ENCODE data around the gene C1QTNF5.
A peak's percentile ranks its signal among the peaks of the same experiment; 100 is the strongest.

C1QTNF5 gene

DNA sequence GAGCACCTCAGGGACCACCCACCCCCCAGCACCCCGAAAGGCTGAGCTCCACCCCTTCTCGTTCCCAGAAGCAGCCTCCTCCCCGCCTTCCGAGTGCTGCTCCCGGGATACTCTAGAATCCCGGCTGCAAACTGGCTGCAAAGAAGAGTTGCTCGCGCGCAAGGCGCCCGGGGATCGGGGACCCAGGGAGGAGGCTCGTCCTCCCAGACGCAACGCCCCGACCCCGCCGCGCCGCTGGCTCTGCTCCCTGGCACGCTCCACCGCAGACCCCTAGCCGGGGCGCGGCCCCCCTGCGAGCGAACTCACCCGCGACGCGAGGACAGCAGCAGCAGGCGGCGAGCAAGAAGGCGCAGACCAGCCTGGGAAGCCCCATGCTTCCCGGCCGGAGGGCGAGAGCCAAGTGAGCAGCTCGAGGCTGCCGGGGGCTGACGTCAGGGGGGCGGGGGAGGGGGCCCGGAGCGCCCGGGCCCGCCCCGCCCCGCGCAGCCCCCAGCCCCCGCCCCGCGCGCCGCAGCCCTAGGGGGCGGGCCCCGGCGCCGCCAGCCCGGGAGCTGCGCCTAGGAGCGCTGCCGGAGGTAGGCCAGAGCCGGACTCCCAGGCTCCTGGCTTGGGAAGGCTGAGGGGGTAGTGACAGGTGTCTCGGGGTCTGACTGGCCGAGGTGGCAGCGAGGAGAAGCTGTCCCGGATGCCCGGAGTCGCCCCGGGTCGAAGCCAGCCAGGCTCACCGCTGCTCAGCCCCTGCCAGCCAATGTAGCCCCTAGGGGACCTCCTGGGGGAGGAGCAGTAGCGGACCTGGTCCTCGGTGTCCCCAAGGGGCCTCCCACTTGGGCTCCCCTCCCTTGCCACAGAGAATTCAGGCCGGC lies 23.7 kb downstream of the C1QTNF5 start, which contains the start of gene MCAM:
Gene MCAM (minus strand): TSS at position 402 of the 863 bp plus-strand sequence. CDS start 29 bp downstream, at position 373.
- DNase-seq: no peak

- DNase-seq: no peak
Measured at GRCh38 chr11:119316016-119316728, 24.5 kb downstream of the C1QTNF5 start.

- peak; percentile 64 to 69 for DNase-seq
Measured at GRCh38 chr11:119315131-119316015, 25.3 kb downstream of the C1QTNF5 start.

DNA sequence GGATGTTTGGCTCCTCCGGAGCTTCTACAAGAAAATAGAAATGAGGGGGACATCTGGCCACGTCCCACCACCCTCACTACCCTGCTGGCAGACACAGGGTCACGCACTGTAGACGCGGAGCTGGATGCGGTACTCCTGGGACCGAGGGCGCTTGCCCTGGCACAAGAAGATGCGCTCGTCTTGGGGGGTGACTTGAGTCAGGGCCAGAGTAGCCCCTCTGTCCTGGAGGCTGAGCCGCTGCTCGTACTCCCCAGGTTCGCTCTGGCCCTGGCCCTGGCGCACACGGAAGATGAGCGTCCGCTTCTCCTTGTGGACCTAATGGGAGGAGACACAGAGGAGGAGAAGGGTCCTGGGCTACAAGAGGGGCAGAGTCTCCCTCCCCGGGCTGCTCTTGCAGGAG lies 26.0 kb downstream of the C1QTNF5 start:
- DNase-seq: no peak

- no peak for DNase-seq
Measured at GRCh38 chr11:119310682-119311052, 30.0 kb downstream of the C1QTNF5 start.

GRCh38 chr11:119309953-119310681 lies 30.6 kb downstream of the C1QTNF5 start:
- no peak for DNase-seq

DNA sequence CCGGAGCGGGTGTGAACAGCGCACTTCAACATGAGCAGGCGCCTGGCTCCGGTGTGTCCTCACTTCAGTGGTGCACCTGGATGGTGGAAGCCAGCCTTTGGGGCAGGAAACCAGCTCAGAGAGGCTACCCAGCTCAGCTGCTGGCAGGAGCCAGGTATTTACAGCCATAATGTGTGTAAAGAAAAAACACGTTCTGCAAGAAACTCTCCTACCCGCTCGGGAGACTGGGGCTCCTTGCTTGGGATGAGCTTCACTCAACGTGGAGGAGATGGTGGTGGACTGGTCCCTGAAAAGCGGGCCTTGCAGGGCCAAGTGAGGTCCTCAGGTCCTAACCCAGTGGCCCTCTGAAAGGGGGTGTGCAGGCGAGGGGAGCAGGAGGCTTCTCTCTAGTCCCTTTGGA lies 31.3 kb downstream of the C1QTNF5 start:
- no peak for DNase-seq

DNA sequence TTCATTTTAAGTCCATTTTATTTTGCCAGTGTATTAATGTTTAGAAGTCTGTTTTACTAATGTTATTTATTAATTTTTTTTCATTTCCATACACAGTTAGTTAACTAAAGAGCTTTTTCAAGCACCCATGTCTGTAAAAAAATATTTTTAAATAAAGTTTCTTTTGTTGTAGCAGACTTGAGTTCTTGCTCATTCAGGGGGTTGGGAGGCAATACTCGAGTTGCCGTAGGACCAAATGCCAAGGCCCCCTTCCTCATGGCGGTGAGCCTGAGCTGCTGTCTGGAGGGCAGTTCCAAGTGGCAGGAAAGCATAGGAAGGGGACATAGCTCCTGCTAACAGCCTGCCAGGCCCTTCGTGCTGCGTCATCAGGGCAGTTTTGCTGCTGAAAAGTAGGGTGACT lies 32.7 kb downstream of the C1QTNF5 start:
- no peak for DNase-seq

DNA sequence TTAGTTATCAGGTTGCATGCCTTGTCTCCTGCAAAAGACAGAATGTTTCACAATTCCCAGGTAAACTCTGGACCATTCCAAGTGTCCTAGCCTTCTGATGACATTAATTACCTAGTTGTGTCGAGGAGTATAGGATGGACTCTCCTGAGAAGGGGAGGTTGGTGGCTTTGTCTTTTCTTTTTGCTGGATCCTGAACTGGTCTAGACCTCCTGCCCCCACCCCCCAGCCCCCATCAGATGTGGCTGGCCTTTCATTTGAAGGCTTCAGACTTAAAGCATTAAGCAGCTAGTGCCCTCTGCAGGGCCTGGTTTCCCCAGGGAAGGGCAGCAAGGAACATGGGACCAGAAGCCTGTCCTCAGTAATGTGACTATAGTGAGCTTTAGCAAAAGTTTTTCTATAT lies 33.5 kb downstream of the C1QTNF5 start:
- DNase-seq: no peak

DNA sequence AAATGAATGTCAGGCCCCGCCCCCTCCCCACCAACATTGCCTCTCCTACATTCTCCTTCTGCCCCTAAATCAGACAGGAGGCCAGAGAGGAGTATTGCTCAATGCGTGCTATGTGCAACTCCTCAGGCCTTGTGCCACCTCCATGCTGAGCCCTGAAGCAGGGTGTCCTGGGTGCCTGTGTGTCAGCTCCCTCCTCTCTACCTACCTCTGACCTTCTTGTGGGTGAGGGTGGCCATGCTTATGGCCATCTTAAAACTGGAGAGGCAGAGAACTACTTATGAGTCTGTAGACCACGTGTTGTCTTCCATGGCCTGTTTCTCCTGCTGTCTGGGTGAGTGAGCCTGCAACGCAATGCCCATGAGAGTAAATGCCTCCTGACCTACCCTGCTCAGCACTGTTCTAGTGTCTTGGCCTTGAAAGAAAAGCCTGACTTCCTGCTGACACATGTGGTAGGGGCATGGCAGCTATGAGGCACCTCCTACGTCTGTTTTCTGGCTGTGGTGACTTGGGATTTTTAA lies 34.3 kb downstream of the C1QTNF5 start:
- peak; percentile 51 to 54 for DNase-seq

- DNase-seq: no peak
Measured at GRCh38 chr11:119305556-119306372, 34.9 kb downstream of the C1QTNF5 start.

DNA sequence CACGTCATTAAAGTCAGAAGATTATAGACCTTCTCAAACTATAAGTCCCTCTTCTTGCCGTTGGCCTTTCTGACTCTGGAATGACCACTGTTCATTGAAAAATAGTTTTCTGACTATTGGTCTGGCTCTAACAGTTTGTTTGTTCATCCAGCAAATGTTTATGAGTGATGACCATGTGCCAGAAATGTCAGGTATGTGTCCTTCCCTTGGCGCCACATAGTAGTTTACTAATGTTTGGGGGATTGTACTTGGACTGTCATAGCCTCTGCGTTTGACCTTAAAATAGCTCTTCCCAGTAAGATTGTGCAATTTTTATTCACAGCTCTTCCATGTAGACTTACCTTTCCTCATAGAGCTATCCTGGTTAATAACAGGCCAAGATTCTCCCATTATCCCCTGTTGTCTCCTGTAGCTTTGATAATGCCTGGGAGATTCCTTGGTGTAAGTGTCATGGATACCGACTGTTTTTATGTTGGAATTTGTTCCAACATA lies 37.4 kb downstream of the C1QTNF5 start:
- no peak for DNase-seq

DNA sequence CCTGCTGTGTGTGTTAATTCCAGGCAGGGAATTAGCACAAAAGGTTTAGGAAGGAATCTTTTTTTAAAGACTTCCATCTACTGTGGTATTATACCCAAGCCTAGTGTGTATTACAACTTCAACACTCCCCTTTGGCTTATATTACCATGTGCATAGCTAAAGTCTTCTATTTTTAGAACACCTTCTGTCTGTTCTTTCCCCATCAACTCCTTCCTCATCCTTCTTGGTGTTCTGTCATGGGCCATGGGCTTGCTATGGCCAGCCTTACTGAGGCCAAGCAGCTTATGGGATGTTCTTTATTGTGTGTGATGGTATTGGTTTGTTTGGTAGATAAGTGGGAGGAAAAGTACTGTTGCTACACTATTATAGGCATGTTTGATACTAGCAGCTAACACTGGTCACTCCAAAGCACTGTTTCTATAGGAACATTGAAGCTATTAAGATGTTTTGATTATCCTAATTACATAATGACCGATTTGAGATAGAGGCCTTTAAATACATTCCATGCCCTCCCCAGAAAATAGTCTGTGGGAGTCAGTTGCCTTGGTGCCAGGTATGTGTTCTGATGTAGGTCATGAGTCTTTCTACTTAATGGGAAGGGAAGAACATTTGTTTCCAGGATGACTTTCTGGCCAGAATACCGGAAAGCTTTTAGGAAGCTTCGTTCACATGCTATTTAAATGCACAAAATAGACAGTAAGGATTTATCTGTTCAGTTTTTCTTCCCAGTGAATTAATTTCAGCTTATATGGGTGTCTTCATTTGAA lies 40.3 kb downstream of the C1QTNF5 start:
- DNase-seq: no peak

- no peak for DNase-seq
Measured at GRCh38 chr11:119299416-119299815, 41.3 kb downstream of the C1QTNF5 start.

DNA sequence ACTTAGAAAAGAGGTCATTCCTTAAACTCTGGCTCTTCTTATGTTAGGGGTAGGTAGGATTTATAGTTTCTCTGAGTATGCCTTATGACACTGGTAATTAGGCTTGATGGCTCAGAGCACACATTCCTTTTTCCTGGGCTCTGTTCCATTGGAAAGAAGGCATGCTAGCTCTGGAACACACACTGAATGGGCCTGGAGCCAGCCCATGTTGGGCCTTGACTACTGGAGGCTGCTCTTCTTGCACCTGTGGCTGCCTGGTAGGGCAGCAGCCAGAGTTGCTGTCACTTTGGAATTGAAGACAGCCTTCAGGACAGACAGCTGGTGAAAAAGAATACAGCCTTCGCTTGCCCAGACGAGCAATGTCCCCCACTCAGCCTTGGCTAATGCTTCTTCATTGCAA lies 42.0 kb downstream of the C1QTNF5 start:
- DNase-seq: no peak

DNA sequence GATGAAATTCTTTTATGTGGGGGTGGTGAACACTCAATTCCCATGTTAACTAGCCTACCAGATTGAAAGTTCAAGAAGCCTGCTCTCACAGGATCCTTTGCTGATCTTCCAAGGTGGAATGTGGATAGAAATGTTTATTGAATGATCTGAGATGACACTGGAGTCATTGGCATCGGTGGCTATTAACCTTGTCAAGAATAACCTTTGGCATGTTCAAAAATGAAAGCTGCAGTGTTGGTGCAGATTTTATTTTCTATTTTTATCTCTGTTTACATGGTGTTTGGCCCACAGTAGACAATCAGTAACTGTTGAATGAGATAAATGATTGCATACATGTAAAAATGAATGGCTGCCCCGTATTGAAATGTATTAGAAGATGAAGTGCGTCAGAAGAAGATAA lies 42.7 kb downstream of the C1QTNF5 start:
- DNase-seq: no peak

DNA sequence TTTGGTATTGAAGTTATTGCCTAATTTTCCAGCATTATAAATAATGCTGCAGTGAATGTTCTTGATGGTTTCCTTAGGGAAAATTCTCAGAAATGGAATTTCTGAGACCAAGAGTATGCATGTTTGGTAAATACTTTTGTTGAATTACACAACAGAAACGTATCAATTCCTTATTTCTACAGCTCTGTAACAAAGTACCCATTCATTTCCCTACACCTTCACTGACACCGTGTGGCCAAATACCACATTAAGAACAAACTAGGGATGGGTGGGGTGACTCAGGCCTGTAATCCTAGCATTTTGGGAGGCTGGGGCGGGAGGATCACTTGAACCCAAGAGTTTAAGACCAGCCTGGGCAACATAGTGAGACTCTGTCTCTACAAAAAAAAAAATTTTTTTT lies 45.5 kb downstream of the C1QTNF5 start:
- DNase-seq: no peak

- DNase-seq: no peak
Measured at GRCh38 chr11:119293461-119293860, 47.2 kb downstream of the C1QTNF5 start.

- no peak for DNase-seq
Measured at GRCh38 chr11:119290894-119291497, 49.7 kb downstream of the C1QTNF5 start.

All from activated T-cell treated with anti-CD3 and anti-CD28 coated beads, Interleukin-2, amount 50 U/mL, for 48 hours (primary cell).